T-helper 1 cell treated with Interleukin-12 subunit alpha and Interleukin-12 subunit beta and Interleukin-4 antibody, amounts not matched to agents 30 ng/mL and 1 ng/mL, for 36 hours (primary cell): ENCODE results near the gene MAGEB3. TPM values are rescaled to one million over a fixed set of nuclear protein-coding genes. Genes with fewer than 3 reads are reported as not detected.
"Not testable (repeated sequence)": the region's sequence is repeated elsewhere in the genome, so short reads cannot be mapped to it uniquely, and the experiment has no call there.

Experiments
- intact Hi-C: fragments of 100-400 bp; cut with micrococcal nuclease; formaldehyde crosslinking; loops from one replicate; pipeline ENCODE4 v1.15.1; 2024
- total RNA-seq: library from RNA; stranded (reverse); gene quantifications from 2 replicates; pipeline ENCODE4 v1.2.3, GENCODE V29; 2022

The MAGEB3 gene
- not detected in 2 replicates for total RNA-seq

DNA sequence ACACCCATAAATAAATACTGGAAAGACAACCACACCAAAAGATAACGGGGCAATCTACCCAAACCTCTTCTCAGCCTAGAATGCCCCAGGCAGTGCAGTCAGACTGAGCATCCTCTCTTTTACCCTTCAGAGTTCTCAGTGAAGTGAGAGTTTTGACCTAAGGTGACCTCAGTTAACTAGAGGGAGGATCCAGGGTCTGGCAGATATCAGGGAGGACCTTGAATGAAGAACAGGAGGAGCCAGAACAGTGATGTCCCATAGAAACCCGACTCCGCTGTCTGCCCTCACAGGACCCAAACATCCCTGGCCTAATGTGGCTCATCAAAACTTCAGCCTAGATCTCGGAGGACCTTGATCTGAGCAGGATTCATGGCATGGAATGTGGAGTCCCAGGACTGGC is at the start of gene MAGEB3:
Gene MAGEB3 (plus strand): TSS at position 263 of the 400 bp plus-strand sequence. CDS start 5,268 bp downstream, outside the sequence.
- intact Hi-C loops: no loop called here

GRCh38 chrX:30181353-30181752 is 49.1 kb upstream of the MAGEB3 start:
- intact Hi-C loops: no loop called here

- intact Hi-C loops: no loop called here
Measured at GRCh38 chrX:30183554-30183953, 46.9 kb upstream of the MAGEB3 start.

- intact Hi-C loops: no loop called here
Measured at GRCh38 chrX:30190426-30190825, 40.0 kb upstream of the MAGEB3 start.

GRCh38 chrX:30193910-30194309 is 36.5 kb upstream of the MAGEB3 start:
- intact Hi-C loops: not testable (repeated sequence)

DNA sequence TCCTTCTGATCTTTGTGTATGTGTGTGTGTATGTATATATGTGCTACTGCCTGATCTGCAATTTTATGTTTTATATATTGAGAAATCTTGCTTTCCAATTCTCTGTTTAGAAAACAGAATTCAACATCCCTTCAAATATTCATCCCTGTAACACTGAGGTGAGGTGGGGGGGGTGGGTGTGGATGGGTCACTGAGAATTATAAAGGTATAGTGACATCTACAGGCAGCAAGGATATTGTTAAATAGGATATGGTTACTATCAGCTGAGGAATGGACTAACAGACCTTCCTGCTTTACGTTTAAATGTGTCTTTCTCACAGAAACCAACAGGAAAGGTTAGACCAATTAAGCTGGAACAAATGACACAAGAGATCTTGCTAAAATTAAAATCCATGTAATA is 34.1 kb upstream of the MAGEB3 start:
- intact Hi-C loops: no loop called here

DNA sequence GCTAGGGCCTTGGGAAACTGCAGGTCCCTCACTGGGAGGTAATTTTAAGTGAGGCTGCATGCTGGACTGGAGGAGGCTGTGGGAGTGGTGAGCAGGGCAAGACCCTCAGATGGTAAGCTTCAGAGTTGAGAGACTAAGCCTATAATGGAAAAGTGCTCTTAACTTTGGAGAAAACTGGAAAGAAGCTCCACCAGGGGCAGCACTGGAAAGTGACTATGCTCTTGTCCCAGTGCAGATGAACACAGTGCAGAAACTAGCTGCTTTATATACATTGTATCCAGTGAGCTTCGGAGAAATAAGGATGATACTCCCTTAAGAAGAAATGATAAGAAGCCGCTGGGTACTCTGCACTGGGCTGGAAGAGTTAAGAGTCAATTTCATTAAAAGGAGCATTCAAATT is 18.3 kb upstream of the MAGEB3 start:
- intact Hi-C loops: no loop called here

GRCh38 chrX:30215357-30215843 is 15.1 kb upstream of the MAGEB3 start, which contains the start of gene MAGEB2:
MAGEB2 (plus strand) TSS chrX:30215563; CDS start chrX:30218581, 3,018 bp downstream.
- intact Hi-C loops: no loop called here

GRCh38 chrX:30217465-30217864 is 13.0 kb upstream of the MAGEB3 start:
- intact Hi-C loops: no loop called here

DNA sequence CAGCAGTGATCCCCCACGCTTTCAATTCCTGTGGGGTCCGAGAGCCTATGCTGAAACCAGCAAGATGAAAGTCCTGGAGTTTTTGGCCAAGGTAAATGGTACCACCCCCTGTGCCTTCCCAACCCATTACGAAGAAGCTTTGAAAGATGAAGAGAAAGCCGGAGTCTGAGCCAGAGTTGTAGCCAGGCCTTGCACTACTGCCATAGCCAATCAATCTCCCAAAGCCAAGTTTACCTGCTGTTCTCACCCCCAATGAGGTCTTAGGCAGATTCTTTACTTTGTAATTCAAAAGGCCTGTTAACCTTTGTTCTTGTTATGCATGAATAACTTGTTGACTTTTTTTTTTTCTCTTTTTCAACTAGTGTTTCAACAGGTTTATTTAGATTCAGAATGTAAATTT is 11.1 kb upstream of the MAGEB3 start:
- intact Hi-C loops: no loop called here

DNA sequence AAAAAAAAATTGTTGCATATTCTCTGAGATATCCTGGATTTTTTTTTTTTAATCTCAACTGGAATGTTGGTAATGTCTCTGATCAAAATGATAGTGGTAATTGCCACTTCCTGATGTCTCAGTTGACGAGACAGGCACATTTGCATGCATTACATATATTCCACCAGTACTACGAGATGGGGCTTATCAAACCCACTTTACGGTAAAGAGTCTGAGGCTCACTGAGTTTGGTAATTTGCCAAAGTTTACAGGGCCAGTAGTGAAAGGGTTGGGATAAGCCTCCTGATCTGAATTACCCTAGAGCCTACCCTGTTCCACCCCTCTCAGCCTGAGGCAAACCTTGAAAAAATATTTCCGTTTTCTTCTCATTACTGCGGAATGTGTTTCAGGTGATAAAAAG is 9.8 kb upstream of the MAGEB3 start:
- intact Hi-C loops: no loop called here

GRCh38 chrX:30224536-30224935 is 5.9 kb upstream of the MAGEB3 start:
- intact Hi-C loops: no loop called here

DNA sequence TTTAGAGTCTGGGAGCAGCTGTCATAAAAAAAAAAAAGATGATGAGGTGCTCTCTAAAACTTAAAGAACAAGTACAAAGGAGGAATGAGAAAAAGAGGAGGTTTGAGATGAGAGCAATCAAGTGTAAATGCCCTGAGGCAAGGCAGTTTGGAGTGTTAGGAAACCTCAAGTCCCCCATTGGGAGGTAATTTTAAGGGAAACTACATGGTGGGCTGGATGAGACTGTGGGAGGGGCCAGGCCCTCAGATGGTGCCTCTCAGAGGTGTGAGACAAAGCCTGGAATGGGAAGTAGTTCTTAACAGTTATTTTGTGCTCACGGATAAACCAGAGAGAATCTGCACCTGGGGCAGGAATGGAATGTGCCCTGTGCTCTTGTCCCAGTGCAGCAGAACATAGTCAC is 1.9 kb upstream of the MAGEB3 start:
- intact Hi-C loops: no loop called here

GRCh38 chrX:30241724-30242415 is 11.4 kb downstream of the MAGEB3 start, which contains the start of gene MAGEB4:
MAGEB4 (plus strand) TSS chrX:30242000; CDS start chrX:30242136, 136 bp downstream.
- intact Hi-C loops: no loop called here

GRCh38 chrX:30246769-30247489 is 16.5 kb downstream of the MAGEB3 start, which contains the start of gene MAGEB1:
MAGEB1 (plus strand) TSS chrX:30247146; CDS start chrX:30250494, 3,348 bp downstream.
- intact Hi-C loops: no loop called here

DNA sequence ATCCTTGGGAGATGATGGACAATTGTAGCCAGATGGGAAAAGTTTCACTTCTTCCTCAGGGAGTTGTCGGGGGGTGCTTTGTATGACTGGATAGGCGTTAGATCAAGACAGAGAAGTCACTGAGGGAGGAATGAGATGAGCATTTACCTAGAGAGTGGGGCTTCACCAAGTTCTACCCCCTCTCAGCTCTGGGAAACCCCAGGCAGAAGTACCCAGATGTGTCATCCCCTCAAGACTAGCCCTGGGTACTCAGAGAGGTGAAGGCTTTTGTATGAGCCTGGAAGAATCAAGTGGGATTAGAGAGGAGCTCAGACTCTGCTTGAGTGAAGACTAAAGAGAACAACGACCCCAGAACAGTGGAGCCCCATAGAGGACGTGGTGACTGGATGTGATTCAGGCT is 18.4 kb downstream of the MAGEB3 start:
- intact Hi-C loops: no loop called here

DNA sequence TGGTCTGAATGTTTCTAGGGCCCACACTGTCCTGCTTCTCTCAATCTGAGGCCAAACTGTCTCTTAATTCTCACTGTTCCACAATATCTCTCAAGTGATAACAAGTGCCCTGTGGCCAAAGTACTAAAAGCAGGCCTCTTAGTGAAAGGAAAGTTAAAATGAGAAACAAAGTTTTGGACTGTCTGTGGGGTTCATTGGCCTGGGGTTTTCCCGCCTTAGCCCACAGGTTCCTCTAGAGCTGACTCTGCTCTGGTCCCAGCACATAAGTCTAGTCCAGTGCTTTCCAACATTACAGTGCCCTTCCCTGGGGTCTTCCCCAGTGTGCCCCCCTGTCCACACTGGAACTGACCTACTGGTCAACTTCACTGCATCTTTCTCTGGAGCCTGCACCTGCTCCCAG is 22.8 kb downstream of the MAGEB3 start:
- intact Hi-C loops: no loop called here

DNA sequence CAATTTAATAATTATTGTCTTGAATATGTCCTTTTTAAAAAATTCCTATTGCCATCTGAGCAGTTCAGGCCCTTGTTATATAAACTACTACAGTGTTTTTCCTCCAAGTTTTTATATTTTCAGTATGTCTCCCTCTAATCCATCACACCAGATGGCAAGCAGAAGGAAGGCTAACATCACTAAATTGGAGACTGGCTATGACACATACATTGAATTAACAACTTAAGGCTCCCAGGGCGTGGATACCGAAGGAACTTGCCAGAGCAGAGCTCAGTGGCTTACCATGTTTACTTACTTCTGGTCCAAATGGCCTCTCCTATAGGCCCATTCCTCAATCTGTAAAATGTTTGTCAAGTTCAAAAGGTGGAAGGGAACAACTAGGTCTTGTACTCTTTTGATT is 29.5 kb downstream of the MAGEB3 start:
- intact Hi-C loops: no loop called here

- intact Hi-C loops: no loop called here
Measured at GRCh38 chrX:30261012-30261411, 30.6 kb downstream of the MAGEB3 start.

DNA sequence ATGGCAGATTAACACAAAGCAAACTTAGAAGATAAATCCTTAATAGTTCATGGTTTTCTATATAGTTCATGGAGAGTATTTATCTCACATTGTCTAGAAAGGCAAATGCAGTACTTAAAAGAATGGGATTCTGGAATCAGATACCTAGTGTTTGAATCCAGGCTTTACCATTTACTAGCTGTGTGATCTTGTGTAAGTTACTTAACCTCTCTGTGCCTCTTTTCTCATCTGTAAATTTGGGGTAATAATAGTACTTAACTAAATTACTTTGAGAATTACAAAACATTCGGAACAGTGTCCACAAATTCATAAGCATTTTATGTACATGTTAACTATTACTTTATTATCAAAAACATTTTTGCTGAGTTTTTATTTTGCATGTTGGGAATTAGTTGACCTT is 32.3 kb downstream of the MAGEB3 start:
- intact Hi-C loops: no loop called here

GRCh38 chrX:30270639-30271038 is 40.2 kb downstream of the MAGEB3 start:
- intact Hi-C loops: no loop called here

GRCh38 chrX:30275498-30275897 is 45.0 kb downstream of the MAGEB3 start:
- intact Hi-C loops: no loop called here
